HG03432 (cell line): Measurements from ENCODE around the gene COL23A1.

Source experiments
- ATAC-seq: cut with Tn5 transposase; IDR thresholded peaks from one replicate; pipeline ENCODE4 v1.9.1; 2021; ENCODE audit warnings: mild to moderate bottlenecking, moderate library complexity; ENCODE audit not compliant: unreplicated experiment

Gene COL23A1

DNA sequence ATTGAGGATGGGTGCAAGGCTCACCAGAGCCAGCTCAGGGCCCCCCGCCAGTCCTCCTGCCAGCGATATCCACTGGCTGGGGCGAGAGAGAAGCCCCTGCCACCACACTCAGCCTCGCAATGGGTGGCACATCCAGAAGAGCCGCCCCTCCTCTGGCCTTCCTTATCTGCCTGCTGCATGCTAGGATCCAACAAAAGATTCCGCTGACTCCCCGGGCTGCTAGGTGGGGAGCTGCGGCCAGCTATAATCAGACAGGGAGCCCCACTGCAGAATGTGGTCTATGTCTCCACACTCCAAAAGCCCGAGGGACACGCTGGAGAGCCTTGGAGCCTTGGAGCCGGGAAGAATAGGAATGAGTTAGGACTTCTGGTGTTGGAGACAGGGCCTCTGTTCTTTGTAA lies 32.8 kb downstream of the COL23A1 start:
- ATAC-seq, result no peak

DNA sequence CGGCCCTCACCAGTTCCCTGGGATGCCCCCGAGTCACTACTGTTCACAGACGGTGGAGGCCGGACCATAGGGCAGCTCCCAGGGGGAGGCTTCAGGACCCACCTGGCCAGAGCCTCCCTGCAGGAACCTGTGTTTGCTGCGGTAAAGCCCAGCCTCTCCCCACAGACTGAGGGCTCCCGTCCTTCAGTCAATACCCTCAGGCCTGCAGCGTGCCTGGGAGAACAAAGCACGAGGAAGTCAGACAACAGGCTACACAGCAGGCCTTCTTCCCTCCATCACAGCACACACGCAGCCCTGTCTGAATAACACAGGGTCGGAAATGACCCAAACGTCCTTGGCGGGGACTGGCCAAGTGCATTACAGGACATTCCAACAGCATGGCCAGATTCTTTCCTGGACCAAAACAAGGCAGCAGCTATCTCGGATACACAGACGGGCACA lies 34.4 kb downstream of the COL23A1 start:
- no peak for ATAC-seq

DNA sequence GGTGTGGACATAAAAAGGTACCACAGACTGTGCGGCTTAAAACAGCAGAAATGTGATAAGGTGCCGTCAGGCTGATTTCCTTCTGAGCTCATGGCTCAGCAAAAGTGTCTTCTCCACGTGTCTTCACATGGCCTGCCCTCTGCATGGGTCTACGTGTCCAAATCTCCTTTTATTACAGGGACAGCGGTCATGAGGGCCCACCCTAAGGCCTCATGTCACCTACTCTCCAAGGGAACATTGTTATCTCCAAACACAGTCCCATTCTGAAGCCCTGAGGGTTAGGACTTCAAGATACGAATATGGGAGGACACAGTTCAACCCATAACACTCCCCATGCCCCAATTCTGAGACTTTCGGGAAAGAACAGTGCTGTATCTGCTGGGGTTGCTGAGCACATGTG lies 35.2 kb downstream of the COL23A1 start:
- no peak for ATAC-seq

DNA sequence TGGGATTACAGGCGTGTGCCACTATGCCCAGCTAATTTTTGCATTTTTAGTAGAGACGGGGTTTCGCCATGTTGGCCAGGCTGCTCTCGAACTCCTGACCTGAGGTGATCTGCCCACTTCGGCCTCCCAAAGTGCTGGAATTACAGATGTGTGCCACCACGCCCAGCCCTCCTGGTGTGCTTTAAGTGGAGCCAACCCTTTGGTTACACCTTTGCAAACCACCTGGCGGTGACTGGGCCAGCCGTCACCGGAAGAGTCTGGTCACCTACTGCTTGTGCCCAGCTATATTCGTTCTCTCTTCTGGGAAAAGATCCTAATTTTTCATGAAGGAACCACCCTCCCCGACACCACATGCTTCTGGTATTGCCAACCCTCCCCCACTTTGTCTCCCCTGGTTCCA lies 35.9 kb downstream of the COL23A1 start:
- ATAC-seq, result no peak

DNA sequence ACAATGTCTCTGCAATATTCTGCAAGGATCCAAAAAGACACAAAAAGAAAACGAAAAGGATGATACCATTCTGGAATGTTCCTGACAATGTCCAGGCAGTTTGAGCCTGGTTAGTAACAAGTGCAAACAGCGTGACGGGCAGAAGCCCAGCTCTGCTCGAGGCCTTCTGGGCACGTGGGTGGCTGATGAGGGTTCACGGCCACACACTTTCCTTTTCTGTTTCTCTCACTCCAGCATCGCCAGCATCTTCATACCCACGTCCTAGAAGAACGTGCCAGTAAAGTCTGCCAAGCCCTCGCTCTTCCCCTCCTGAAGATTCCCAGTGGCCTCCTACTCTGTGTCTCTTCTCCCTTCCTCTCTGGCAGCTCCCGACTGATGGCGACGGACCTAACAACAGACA lies 36.7 kb downstream of the COL23A1 start:
- ATAC-seq, result no peak

DNA sequence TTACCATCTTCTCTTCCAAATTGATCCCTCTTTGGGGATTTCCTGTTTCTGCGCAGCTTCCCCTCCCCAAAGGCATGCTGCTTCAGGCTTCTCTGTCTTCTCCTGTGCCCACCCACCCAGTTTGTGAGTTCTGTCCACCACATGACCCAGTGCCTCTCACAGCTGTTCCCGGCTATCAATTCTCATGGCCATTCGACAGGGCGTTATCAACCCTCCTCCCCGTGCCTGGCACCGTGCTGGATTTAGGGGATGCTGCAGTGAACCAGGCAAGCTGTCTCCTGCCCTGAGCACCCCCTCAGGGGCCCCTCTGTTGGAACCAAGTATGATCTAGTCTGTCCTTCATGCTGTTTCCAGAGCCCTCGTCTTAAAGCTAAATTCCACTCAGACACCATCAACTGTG lies 38.7 kb downstream of the COL23A1 start:
- no peak for ATAC-seq

DNA sequence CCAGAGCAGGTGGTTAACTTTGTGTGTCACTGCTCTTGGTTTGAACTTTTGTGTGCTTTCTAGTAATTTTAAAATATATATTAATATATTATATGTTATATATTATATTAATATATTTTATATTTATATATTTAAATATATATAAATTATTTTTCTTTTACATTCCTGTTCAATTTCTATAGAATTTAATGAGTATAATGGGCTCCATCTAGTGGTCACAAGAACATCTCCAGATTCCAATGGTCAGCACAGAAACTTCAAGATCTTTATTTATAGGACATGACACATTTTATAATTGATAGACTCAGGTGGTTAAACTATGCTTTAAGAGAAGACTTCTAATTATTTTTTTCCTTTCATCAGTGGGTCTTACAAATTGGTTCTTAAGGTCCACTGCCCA lies 39.1 kb downstream of the COL23A1 start:
- no peak for ATAC-seq

DNA sequence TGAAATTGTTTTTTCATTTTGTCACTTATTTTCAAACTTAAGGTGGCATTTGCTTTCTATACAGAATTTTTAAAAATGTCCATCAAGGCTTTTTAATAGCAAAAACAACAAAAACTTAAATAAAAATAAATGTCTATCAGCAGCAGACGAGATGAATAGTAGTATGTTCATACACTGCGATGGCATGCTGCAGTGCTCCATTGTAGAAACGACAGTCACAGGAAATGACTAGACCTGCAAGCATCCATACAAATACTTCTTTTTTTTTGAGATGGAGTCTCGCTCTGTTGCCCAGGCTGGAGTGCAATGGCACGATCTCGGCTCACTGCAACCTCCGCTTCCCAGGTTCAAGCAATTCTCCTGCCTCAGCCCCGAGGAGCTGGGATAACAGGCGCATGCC lies 41.4 kb downstream of the COL23A1 start:
- no peak for ATAC-seq

DNA sequence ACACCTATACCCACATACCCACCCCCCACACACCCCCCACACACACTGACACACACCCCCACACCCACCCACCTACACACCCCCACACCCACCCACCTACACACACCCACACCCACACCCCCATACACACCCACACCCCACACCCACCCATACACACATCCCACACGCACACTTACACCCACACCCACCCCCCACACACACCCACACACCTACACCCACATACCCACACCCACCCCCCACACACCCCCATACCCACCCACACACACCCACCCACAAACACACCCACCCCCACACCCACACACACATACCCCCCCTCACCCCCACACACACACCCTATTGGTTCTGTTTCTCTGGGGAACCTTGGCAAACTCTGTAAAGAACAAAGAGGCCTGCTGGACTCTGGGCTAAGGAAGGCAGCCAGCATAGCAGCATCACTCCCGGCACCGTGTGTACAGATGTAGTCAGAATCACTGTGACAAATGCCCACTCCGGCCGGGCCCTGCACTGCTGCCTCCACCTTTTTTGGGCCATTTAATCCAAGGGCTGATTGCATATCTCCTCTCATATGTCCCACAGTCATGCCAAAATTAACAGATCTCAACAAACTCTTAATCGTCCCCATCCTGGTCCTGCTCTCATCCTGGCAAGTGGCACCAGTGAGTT lies 42.3 kb downstream of the COL23A1 start:
- no peak for ATAC-seq

DNA sequence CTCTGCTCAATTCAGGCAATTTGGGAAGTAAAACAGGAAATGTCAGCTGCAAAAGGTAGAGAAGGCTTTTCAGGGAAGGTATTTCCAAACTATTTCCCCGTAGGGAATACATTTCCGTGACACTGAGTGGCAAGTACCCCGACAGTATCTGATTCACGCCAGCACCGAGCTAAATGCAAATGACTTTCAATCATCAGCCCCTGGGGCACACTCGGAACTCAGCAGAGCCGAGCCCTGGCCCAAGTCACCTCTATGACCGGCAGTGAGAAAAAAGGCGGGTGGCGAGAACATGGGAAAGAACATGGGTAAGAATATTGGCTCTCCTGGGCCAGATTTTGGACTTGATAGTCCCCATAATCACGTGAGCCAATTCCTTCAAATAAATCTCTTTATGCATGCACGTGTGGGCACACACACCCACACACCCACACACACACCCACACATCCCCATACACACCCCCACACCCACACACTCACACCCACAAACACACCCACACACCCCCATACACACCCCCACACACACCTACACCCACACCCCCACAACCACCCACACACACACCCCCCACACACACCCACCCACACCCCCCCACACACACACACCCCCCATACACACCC lies 43.0 kb downstream of the COL23A1 start:
- ATAC-seq, result no peak

DNA sequence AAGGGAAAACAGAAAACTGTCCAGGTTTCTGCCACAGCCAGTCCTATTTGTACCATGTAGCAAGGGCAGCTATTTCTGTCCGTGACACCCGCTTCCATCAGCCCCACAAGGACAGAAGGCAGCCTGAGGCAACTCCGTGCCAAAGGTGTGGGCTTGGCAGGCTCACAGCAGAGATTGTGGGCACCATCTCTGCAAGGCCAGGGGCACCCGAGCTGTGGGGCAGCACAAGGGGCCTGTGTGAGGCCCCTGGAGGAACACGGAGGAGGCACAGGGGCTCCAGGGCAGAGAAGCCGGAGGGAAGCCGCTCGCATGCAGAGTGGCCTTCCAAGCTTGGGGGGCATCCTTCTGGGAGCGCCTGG lies 43.5 kb downstream of the COL23A1 start:
- ATAC-seq, result no peak

DNA sequence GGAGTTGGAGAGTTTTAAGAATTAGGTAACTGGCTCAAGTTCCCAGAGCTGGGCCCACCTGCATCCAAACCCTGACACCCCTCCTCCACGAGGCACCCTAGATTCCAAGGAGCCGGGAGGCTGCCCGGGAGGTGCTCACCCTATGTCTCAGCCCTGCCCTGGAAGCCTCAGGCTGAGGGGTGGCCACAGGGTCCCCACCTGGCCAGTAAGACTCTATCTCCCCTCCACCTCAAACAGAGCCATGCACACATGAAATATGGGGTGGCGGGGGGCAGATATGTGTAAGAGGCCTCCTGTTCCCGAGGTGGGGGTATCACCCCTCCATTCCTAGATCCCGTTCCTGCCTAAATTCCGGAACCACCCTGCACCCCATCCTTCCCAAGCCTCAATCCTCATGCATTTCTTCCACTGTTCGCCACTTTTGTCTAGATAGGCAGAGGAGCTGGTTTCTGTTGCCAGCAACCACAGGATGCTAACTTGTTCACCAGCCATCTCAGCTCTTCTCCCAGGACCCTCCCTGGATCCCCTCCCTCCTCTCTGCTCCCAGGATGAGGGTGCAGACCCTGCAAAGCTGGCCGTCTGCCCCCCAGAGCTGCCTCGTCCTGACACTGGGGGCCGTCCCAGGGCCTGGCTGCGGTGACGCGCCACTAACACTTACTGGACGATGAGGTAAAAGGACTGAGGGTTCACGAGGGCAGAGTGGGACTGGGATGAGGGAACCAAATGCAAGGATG lies 44.1 kb downstream of the COL23A1 start:
- ATAC-seq, result no peak

DNA sequence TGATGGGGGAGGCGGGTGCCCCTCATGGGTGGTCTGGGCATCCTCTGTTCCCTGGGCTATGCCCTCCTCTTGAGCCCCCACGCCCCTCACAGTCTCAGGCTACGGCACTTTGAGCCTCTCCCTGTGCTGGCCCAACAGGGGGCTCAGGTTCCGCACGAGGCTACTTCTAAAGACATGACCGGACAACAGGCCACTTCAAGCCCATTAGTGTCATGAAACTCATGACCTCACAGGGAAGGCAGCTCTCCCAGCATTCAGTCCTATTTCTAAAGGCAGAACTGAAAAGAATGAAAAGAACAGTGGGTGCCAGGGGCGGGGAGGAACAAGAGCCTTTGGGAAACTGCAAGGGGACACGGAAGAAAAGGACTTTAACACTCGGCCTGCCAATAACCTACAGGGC lies 45.0 kb downstream of the COL23A1 start:
- ATAC-seq, result no peak

DNA sequence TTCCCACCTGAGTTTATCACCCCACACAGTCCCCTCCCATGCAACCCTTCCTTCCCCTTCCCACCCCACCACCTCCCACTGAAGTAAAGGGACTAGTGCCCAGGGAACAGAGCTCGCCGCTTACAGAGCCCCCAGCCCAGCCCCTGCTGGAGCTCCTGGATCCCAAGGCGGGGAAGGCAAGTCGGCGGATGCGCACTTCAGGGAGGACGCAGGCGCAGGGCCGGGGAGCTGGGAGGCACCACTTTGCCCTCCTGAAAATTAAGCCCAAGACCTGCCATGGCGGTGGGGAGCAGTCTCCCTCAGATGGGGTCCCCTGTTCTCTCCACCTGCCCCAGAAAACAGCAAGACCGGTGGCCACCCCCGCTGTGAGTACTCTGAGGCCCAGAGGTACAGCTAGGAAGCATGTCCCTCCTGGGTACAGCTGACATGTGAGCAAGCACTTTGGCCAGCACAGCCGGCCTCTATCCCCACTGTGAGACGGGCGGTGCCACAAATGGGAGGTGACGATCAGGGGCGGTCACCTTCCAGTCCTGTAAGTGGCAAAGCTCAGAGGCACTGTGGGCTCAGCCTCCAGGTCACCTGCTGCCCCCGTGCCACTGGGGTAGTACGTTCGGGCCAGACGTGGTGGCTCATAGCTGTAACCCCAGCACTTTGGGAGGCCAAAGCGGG lies 45.9 kb downstream of the COL23A1 start:
- no peak for ATAC-seq

DNA sequence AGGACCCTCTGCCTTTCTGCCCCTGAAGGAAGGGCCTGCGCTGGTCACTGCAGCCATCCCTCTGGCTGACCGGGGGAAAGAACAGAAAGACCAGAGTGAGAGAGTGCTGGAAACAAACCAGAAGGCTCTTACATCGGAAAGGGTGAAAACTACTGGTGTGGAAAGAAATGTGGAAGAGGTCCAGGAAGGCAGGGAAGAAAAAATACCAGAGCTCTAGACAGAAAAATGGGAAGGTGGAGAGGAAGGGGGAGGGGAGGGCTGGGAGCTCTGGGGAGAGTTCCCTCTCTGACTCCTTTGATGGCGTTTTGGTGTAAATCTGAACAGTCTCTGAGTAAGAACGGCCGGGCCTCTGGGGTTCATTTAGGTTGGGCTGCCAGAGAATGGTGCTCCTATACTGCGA lies 47.7 kb downstream of the COL23A1 start:
- ATAC-seq, result no peak

DNA sequence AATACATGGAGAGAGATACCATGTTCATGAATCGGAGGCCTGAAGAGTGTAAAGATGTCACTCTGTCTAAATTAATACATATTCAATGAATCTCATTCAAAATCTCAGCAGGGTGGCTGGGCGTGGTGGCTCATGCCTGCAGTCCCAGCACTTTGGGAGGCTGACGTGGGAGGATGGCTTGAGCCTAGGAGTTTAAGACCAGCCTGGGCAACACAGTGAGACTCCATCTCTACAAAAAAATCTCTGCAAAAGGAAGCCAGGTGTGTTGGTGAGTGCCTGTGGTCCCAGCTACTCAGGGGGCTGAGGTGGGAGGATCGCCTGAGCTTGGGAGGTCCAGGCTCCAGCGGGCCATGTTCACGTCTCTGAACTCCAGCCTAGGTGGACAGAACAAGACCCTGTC lies 49.7 kb downstream of the COL23A1 start:
- ATAC-seq, result no peak

DNA sequence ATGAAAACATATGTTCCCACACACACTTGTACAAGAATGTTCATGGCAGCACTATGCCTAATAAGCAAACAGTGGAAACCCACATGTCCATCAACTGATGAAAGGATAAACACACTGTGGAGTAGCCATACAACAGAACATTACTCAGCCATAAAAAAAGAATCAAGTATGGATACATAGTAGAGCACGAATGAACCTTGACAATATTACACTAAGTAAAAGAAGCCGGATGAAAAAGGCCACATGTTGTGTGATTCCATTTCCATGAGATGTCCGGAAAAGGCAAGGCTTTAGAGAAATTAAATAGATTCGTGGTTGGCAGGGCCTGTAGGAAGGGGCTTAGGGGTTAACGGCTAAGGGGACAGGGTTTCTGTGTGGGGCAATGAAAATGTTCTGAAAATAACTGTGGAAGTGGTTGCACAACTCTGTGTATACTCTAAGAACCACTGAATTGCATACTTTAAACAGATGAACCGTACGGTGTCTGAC lies 51.4 kb downstream of the COL23A1 start:
- no peak for ATAC-seq

DNA sequence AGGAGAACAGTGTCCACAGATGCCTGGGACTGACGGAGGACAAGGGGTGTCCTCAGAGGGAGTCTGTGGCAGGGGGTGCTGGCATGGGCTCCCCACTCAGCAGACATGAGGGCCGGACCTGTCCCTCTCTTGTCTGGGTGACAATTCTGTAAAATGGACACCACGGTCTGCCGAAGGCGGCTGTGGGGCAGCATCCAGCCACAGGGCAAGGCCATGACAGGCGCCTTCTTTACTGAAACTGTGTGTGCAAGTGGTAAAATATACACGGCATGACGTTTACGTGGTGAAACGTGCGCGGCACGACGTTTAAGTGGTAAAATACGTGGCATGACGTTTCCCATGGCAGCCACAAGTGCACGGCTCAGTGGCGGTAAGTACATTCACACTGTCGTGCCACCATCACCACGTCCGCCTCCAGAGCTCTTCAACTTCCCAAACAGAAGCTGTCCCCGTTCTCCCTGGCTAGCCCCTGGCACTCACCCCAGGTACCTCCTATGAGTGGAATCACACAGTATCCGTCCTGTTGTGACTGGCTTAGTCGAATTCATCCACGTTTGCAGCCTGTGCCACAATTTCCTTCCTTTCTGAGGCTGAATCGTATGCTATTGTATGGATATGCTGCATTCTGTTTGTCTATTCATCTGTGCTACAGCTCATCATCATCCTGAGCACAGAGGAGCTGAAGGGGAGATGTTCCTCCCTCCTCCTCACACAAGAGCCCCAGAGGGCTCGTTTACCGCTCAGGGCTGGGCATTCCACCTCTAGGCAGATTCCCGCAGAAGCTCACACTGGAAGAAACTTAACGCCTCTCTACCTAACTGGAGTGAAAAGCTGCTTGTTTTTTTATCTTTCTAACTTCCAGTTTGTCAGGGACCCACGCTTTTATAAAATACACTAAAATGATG lies 52.5 kb downstream of the COL23A1 start:
- ATAC-seq, result no peak

DNA sequence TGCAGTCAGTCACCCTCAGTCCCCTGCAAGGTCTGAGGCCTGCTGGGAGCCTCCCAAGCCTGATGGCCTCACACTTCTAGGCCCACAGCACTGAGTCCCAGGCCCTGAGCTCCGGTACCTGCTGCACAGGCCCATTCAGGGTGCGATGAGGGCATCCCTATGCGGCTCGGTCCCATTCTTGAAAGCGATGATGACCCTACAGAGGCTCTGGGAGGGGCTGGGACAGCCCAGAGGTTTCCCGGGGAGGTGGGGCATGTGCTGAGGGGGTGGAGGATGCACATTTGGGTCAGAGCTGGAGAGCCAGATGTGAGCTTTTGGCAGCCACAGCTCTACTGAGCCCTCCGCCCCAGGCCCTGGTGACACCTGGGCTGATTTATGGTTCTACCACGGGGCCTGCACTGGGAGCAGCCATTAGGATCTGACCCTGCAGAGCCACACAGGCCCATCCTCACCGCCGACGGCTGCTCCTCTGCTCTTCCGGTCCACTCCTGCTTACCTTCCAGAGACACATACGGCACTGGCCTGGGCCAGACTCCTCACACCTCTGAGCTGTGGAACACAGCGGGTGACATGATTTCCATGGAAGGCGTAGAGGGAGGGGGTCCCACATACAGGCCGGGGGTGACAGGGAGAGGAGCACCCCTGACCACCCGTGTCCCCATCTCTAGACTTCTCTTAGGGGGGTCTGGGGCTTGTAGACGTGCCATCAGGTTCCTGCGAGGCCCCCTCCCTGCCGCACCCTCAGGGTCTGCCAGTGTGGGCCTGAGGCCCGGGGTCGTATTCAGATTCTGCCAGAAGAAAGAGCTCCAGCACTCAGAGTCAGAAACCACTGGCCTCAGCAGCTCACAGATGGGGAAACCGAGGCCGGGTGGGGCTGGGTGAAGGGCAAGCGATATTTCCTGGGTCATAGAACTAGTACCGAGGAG lies 53.4 kb downstream of the COL23A1 start:
- no peak for ATAC-seq
